K562 (cell line): ENCODE results near the gene TLNRD1. TPM values are rescaled to one million over a fixed set of nuclear protein-coding genes. Genes with fewer than 3 reads are reported as not detected.

Source experiments
- ATAC-seq: fragments of 200-7000 bp; cut with Tn5 transposase; 3 replicates; pipeline ENCODE4 v1.9.1; 2020; ENCODE audit warnings: moderate library complexity
- BruUV-seq: library from RNA; stranded (reverse); fragments of 400-500 nt; replicated peaks from 2 replicates; lab custom pipeline; 2021; lab: Mats Ljungman, UMichigan
- CTCF ChIA-PET: fragments of 300-600 bp; formaldehyde crosslinking; extraction: SDS; loops from one replicate; lab custom pipeline; 2021; ENCODE audit warnings: low intra/inter-chr PET ratio; lab: Yijun Ruan, JAX
- POLR2A ChIA-PET: fragments of 300-600, 350-650 bp; sonication (Branson Sonifier 250); formaldehyde crosslinking; extraction: SDS; loops from one replicate; lab custom pipeline; 2021; ENCODE audit warnings: antibody characterized with exemption, inconsistent platforms; lab: Yijun Ruan, JAX
- DNase-seq, 4 experiments: peaks; one replicate each; pipeline versions ENCODE4 v3.0.0 to v3.0.0-alpha.2; 2011 to 2018; ENCODE audit warnings: low spot score in 3 of 4, mixed read lengths in 3 of 4; ENCODE audit errors: extremely low read depth in 1 of 4
- FAIRE-seq: peaks from 2 replicates; lab custom pipeline; 2011; peaks lifted over from hg19 to GRCh38; lab: Jason Lieb, UNC
- H2AFZ ChIP-seq: 2 replicates; pipeline ENCODE4 v1.6.0; 2011; ENCODE audit warnings: low read depth, low read length, control low read depth, inconsistent platforms
- H3K27ac ChIP-seq: fragments of 200-600 bp; 3 replicates; pipeline ENCODE4 v1.8.0; 2011; ENCODE audit warnings: low read depth, mild to moderate bottlenecking, control low read depth, inconsistent platforms, low read length, moderate library complexity, mixed read lengths; ENCODE audit errors: extremely low read depth
- H3K27me3 ChIP-seq, 2 experiments: fragments of 300-600 bp in 1 of 2; 2 replicates in 1 of 2; 3 replicates in 1 of 2; pipeline versions ENCODE4 v1.6.0 to v1.8.0; 2011; ENCODE audit warnings: inconsistent platforms in 2 of 2, low read length in 2 of 2, mild to moderate bottlenecking in 1 of 2, mixed read lengths in 1 of 2, moderate library complexity in 1 of 2; ENCODE audit not compliant: control insufficient read depth in 2 of 2, insufficient read depth in 2 of 2
- H3K36me3 ChIP-seq: fragments of 300-600 bp; 3 replicates; pipeline ENCODE4 v1.8.0; 2011; ENCODE audit warnings: mild to moderate bottlenecking, low read length, inconsistent platforms; ENCODE audit not compliant: control insufficient read depth, insufficient read depth
- H3K4me1 ChIP-seq, 2 experiments: fragments of 200-600 bp in 1 of 2; replicated peaks in 1 of 2; 2 replicates in 1 of 2; 3 replicates in 1 of 2; pipeline versions ENCODE4 v1.5.1 to v1.8.0; 2011; ENCODE audit warnings: inconsistent platforms in 2 of 2, low read length in 2 of 2, mild to moderate bottlenecking in 1 of 2, mixed read lengths in 1 of 2, moderate library complexity in 1 of 2; ENCODE audit not compliant: control insufficient read depth in 2 of 2, insufficient read depth in 2 of 2
- H3K4me2 ChIP-seq: 2 replicates; pipeline ENCODE4 v1.6.1; 2011; ENCODE audit warnings: low read length, control low read depth, inconsistent platforms, mixed read lengths; ENCODE audit not compliant: insufficient read depth
- H3K4me3 ChIP-seq: fragments of 200-600 bp; sonication (generic), shearing (Covaris generic); 2 replicates; pipeline ENCODE4 v1.5.1; 2016; ENCODE audit warnings: control low read depth, inconsistent platforms
- H3K79me2 ChIP-seq: fragments of 200-600 bp; 3 replicates; pipeline ENCODE4 v1.8.0; 2011; ENCODE audit warnings: low read length, inconsistent platforms; ENCODE audit not compliant: control insufficient read depth, insufficient read depth
- H3K9ac ChIP-seq, 2 experiments: 2 replicates each; pipeline versions ENCODE4 v1.6.0 to v1.6.1; 2011; ENCODE audit warnings: low read depth in 2 of 2, low read length in 2 of 2, control low read depth in 1 of 2, inconsistent platforms in 1 of 2, mild to moderate bottlenecking in 1 of 2, mixed read lengths in 1 of 2; ENCODE audit not compliant: insufficient read depth in 1 of 2
- H3K9me1 ChIP-seq: one replicate; pipeline ENCODE4 v1.6.0; 2011; ENCODE audit warnings: inconsistent platforms, mild to moderate bottlenecking, low read length, moderate library complexity; ENCODE audit not compliant: control insufficient read depth, insufficient read depth
- H3K9me3 ChIP-seq: replicated peaks from 2 replicates; pipeline ENCODE4 v1.5.1; 2011; ENCODE audit warnings: low read depth, low read length, inconsistent platforms; ENCODE audit not compliant: control insufficient read depth, insufficient read depth
- H4K20me1 ChIP-seq: replicated peaks from 2 replicates; pipeline ENCODE4 v1.6.1; 2011; ENCODE audit warnings: low read length, inconsistent platforms, mixed read lengths; ENCODE audit not compliant: control insufficient read depth, insufficient read depth
- EGR1 ChIP-seq: fragments of 450-650 bp; conservative IDR thresholded peaks from 2 replicates; pipeline ENCODE4 v1.6.1; 2017; ENCODE audit warnings: mild to moderate bottlenecking
- FOXA3 ChIP-seq, 2 experiments: fragments of 450-650 bp in 1 of 2; sonication (generic) in 1 of 2; formaldehyde crosslinking; IDR thresholded peaks in 1 of 2; conservative IDR thresholded peaks in 1 of 2; 2 replicates each; pipeline versions ENCODE4 v1.4.0 to v1.8.0; 2020 to 2022; ENCODE audit warnings: mild to moderate bottlenecking in 2 of 2, missing genetic modification reagents in 1 of 2
- HNRNPH1 ChIP-seq: fragments of 200-400 bp; formaldehyde crosslinking; optimal IDR thresholded peaks from 2 replicates; pipeline ENCODE3; 2017; ENCODE audit warnings: low read depth, mild to moderate bottlenecking, low read length, moderate library complexity
- L3MBTL2 ChIP-seq: fragments of 450-650 bp; IDR thresholded peaks from 2 replicates; pipeline ENCODE4 v1.6.1; 2016; ENCODE audit warnings: mild to moderate bottlenecking, moderate library complexity
- NCOA1 ChIP-seq: fragments of 450-650 bp; IDR thresholded peaks from 2 replicates; pipeline ENCODE4 v1.6.1; 2016; ENCODE audit warnings: low read depth
- NFRKB ChIP-seq: fragments of 450-650 bp; IDR thresholded peaks from 2 replicates; pipeline ENCODE4 v1.6.1; 2016; ENCODE audit warnings: low read depth
- NR2F6 ChIP-seq: fragments of 450-650 bp; formaldehyde crosslinking; IDR thresholded peaks from 2 replicates; pipeline ENCODE4 v1.4.0; 2020; ENCODE audit warnings: mild to moderate bottlenecking
- XRCC4 ChIP-seq: IDR thresholded peaks from one replicate; pipeline ENCODE4 v1.6.1; 2011; ENCODE audit not compliant: insufficient read depth, insufficient read length; ENCODE audit errors: extremely low read depth
- ZBED1 ChIP-seq: IDR thresholded peaks from 2 replicates; pipeline ENCODE4 v1.6.1; 2014
- ZNF263 ChIP-seq: sonication (generic); formaldehyde crosslinking; IDR thresholded peaks from 2 replicates; pipeline ENCODE4 v1.8.0; 2022; ENCODE audit warnings: mild to moderate bottlenecking, missing genetic modification reagents, borderline replicate concordance
- WGBS: fragments of 100-300 bp; shearing (Covaris generic); methylation state at CpG from one replicate; pipeline ENCODE4 v1.1.6; 2016; ENCODE audit warnings: low coverage, mixed read lengths; ENCODE audit not compliant: insufficient coverage; ENCODE audit errors: missing lambda C conversion rate; 5-methylcytosine and 5-hydroxymethylcytosine counted together
- in situ Hi-C: fragments of 300-500 bp; cut with MboI; formaldehyde crosslinking; loops from 4 replicates; pipeline ENCODE4 v1.15.0; 2018; ENCODE audit warnings: inconsistent platforms, mixed read lengths
- intact Hi-C: fragments of 100-400 bp; cut with micrococcal nuclease; formaldehyde crosslinking; loops from 2 replicates; pipeline ENCODE4 v1.14.2; 2022
- polyA plus RNA-seq, 8 experiments: library from polyadenylated mRNA; depleted of rRNA in 4 of 8; stranded (reverse) in 5 of 8; unstranded in 3 of 8; fragments of >200 nt; fragmentation: Nextera tagmentation in 2 of 8; fragmentation: Illumina TruSeq in 1 of 8; extraction: Ambion mirVana in 2 of 8; extraction: Trizol in 1 of 8; gene quantifications; 2 replicates each; pipeline versions ENCODE4 v1.2.1 to v1.2.3, GENCODE V29; 2011 to 2014; ENCODE audit warnings: inconsistent platforms in 1 of 8, missing spikeins in 1 of 8
- total RNA-seq, 7 experiments: library from RNA; depleted of rRNA in 6 of 7; stranded (reverse); fragments of >200 nt in 6 of 7; fragmentation: Illumina TruSeq in 2 of 7; extraction: Trizol in 2 of 7; gene quantifications; 2 replicates each; pipeline versions ENCODE4 v1.2.1 to v1.2.3, GENCODE V29; 2011 to 2021; ENCODE audit warnings: low replicate concordance in 1 of 7
- TF ChIP-seq, protein P1 (sequence below): fragments of 450-650 bp; IDR thresholded peaks from 2 replicates; pipeline ENCODE4 v1.6.1; 2016; ENCODE audit warnings: low read depth, mild to moderate bottlenecking, moderate library complexity
- TF ChIP-seq, protein P2 (sequence below): sonication (generic); formaldehyde crosslinking; IDR thresholded peaks from 2 replicates; pipeline ENCODE4 v1.8.0; 2022; ENCODE audit warnings: mild to moderate bottlenecking, missing genetic modification reagents
- TF ChIP-seq, protein P3 (sequence below): fragments of 450-650 bp; formaldehyde crosslinking; IDR thresholded peaks from 2 replicates; pipeline ENCODE4 v1.4.0; 2022; ENCODE audit warnings: mild to moderate bottlenecking, moderate library complexity

The TLNRD1 gene
- total and polyA plus RNA-seq, 9 of the 15 experiments (the other 6 are each of a cell fraction or from before 2014, with no cell fraction given) = 1.1 to 33.1 (median 5.7) TPM

DNA sequence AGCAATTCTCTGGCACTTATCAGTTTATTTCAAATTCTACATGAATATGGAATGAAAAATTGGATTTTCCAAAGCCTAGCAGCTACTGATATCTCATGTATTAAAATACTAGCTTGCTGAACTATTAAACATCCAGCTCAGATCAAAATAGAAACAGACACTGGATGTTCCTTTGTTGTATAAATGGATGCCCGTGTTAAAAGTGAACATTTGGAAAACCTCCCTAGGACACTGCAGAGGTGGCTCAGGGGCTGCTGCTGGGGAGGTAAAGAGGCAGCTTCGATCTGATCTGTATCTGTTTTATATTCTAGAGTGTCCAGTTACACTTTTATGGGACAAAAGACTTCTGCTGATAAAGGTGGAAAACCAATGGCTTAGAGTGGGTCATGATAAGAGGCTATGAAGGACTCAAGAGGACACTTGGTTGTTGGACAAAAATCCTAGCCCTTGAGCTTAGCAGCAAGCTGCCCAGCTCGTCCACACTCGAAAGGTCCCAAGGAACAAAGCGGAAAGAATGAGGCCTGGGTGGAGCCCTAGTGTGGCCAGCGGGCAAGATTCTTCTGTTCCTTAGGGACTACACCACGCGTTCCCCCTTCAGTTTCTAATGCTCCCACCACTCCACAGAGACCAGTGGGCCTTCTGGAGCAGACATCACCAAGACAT lies 21.1 kb upstream of the TLNRD1 start:
- Histone ChIP-seq H3K36me3 (peaks cover 68% of the 10 kb centered on the region), H3K9me1 (peaks cover 4% of the 10 kb centered on the region), H3K4me3 (no peak overlapping the region), H3K4me1 (peaks cover 0 to 3% of the 10 kb centered on the region in 2 experiments; a peak in 2 of 5 replicates), H3K9me3 (no peaks in the 10 kb centered on the region), H3K79me2 (peaks cover 42% of the 10 kb centered on the region), H3K4me2 (no peak overlapping the region), H4K20me1 (peaks cover 27% of the 10 kb centered on the region), H3K9ac (no peak overlapping the region), H3K27me3 (no peaks in the 10 kb centered on the region), H2AFZ (no peak overlapping the region), H3K27ac (no peak overlapping the region)
- intact Hi-C loops = loop anchor here (10.0 kb wide), 1 partner anchor 345 kb away; the partner anchor contains the start of gene STARD5
- TF ChIP-seq EGR1 = no peak
- TF ChIP-seq XRCC4 = no peak
- TF ChIP-seq, protein P1, sequence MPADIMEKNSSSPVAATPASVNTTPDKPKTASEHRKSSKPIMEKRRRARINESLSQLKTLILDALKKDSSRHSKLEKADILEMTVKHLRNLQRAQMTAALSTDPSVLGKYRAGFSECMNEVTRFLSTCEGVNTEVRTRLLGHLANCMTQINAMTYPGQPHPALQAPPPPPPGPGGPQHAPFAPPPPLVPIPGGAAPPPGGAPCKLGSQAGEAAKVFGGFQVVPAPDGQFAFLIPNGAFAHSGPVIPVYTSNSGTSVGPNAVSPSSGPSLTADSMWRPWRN = no peak
- TF ChIP-seq NFRKB = no peak
- TF ChIP-seq FOXA3 (CRISPR knock-in tag; conservative IDR thresholded peaks at IDR 0.05 in 1 of 2, IDR thresholded peaks at IDR 0.05 in 1 of 2) = no peak
- no peak for TF ChIP-seq HNRNPH1
- no peak for TF ChIP-seq NR2F6 (CRISPR knock-in tag)
- no peak for TF ChIP-seq ZBED1
- TF ChIP-seq, protein P2, sequence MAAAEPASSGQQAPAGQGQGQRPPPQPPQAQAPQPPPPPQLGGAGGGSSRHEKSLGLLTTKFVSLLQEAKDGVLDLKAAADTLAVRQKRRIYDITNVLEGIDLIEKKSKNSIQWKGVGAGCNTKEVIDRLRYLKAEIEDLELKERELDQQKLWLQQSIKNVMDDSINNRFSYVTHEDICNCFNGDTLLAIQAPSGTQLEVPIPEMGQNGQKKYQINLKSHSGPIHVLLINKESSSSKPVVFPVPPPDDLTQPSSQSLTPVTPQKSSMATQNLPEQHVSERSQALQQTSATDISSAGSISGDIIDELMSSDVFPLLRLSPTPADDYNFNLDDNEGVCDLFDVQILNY (CRISPR knock-in tag) = no peak
- TF ChIP-seq ZNF263 (CRISPR knock-in tag) = no peak
- TF ChIP-seq L3MBTL2 = no peak
- TF ChIP-seq, protein P3, sequence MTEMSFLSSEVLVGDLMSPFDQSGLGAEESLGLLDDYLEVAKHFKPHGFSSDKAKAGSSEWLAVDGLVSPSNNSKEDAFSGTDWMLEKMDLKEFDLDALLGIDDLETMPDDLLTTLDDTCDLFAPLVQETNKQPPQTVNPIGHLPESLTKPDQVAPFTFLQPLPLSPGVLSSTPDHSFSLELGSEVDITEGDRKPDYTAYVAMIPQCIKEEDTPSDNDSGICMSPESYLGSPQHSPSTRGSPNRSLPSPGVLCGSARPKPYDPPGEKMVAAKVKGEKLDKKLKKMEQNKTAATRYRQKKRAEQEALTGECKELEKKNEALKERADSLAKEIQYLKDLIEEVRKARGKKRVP (CRISPR knock-in tag) = no peak
- no peak for TF ChIP-seq NCOA1
- POLR2A ChIA-PET = interaction anchor here (0.7 to 2.2 kb wide), 2 partner anchors 19 to 286 kb away, joined by 3 to 7 read pairs; no protein-coding TSS in a partner anchor
- no peak for DNase-seq
- CTCF ChIA-PET = interaction anchor here (5.2 kb wide), 1 partner anchor 287 kb away, joined by 115 read pairs; no protein-coding TSS in a partner anchor
- no peak for ATAC-seq
- no TSS peak for BruUV-seq
- WGBS = 84% methylated on average over 8 of the region's 8 CpGs
- no peak for FAIRE-seq
- in situ Hi-C loops = loop anchor here (5.0 to 10.0 kb wide), 2 partner anchors 288 to 425 kb away; no protein-coding TSS in a partner anchor
